ENCODE results near the gene FBXO17. TPM values are rescaled to one million over a fixed set of nuclear protein-coding genes. Genes with fewer than 3 reads are reported as not detected.
A peak's percentile ranks its signal among the peaks of the same experiment; 100 is the strongest.
"Not testable (repeated sequence)": the region's sequence is repeated elsewhere in the genome, so short reads cannot be mapped to it uniquely, and the experiment has no call there.

The FBXO17 gene
- total and polyA plus RNA-seq, 2 donors (not counting 1 experiment from before 2014, with no cell fraction given) = not detected

- Mint-ChIP-seq H3K27me3 (peaks cover 18% of the 10 kb centered on the region), H3K27ac (no peak overlapping the region), H3K4me3 (no peak overlapping the region), H3K4me1 (no peaks in the 10 kb centered on the region), H3K9me3 (ENCODE audit: insufficient read depth) (peaks cover 3% of the 10 kb centered on the region)
- DNase-seq = no peak
- Histone ChIP-seq H3K4me3 (ENCODE audit: control extremely low read depth in 1 of 5, extremely low read depth in 1 of 5, insufficient read depth in 1 of 5, low read depth in 2 of 5, low read length in 4 of 5) (no peak overlapping the region), H3K4me1 (ENCODE audit: control insufficient read depth in 2 of 2, insufficient read depth in 2 of 2, low read length in 2 of 2) (no peaks in the 10 kb centered on the region), H3K27me3 (replicated peaks in 1 of 4; ENCODE audit: control extremely low read depth in 1 of 4, control insufficient read depth in 3 of 4, insufficient read depth in 4 of 4, low read length in 3 of 4) (peaks cover 0 to 9% (median 1%) of the 10 kb centered on the region in 4 experiments), H3K27ac (ENCODE audit: low read length in 2 of 2) (no peak overlapping the region), H3K36me3 (replicated peaks in 1 of 2; ENCODE audit: control extremely low read depth in 1 of 2, control insufficient read depth in 1 of 2, extremely low read depth in 1 of 2, insufficient read depth in 2 of 2, low read length in 1 of 2) (no peaks in the 10 kb centered on the region), H3K4me2 (replicated peaks; ENCODE audit: low read depth, low read length, poor library complexity, severe bottlenecking) (no peak overlapping the region), H3K79me2 (ENCODE audit: control insufficient read depth, insufficient read depth, low read length) (no peaks in the 10 kb centered on the region), H4K20me1 (ENCODE audit: control insufficient read depth, insufficient read depth, low read length, poor library complexity, severe bottlenecking) (no peaks in the 10 kb centered on the region), H3K9me3 (ENCODE audit: control extremely low read depth in 1 of 3, control insufficient read depth in 2 of 3, insufficient read depth in 1 of 3, low read length in 2 of 3) (peaks cover 0 to 20% (median 0%) of the 10 kb centered on the region in 3 donors), H3K9ac (ENCODE audit: low read length) (no peak overlapping the region), H2AFZ (ENCODE audit: insufficient read depth, low read depth, low read length, poor library complexity, severe bottlenecking) (peak overlapping the region; percentile 10)
- intact Hi-C loops (cut with micrococcal nuclease) = no loop called here
- ChIA-PET CTCF (no interaction called here), POLR2A (no interaction called here)
- 58% methylated on average over 8 of the region's 12 CpGs for WGBS (ENCODE audit: insufficient coverage)
- no peak for ATAC-seq (ENCODE audit: low read depth)
- no peak for TF ChIP-seq EZH2 (IDR thresholded peaks at IDR 0.05; ENCODE audit: borderline replicate concordance, insufficient read depth, low read depth, low read length, poor library complexity, severe bottlenecking)
- no peak for TF ChIP-seq CTCF (IDR thresholded peaks at IDR 0.05)
Measured at GRCh38 chr19:38989066-38989605, 13.6 kb upstream of the FBXO17 start.

DNA sequence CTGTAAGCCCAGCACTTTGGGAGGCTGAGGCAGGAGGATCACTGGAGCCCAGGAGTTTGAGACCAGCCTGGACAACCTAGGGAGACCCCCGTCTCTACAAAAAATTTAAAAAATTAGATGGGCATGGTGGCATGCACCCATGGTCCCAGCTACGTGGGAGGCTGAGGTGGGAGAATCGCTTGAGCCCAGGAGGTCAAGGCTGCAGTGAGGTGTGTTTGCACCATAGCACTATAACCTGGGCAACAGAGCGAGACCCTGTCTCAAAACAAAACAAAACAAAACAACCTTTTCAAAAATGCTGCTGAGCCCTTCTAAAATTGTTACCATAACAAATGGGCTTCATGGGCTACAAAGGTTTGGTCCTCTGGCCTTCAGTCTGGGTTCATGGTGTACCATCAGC is 13.1 kb upstream of the FBXO17 start:
- H3K4me1 Mint-ChIP-seq; H3K36me3 ChIP-seq (replicated peaks in 1 of 2; ENCODE audit: control extremely low read depth in 1 of 2, control insufficient read depth in 1 of 2, extremely low read depth in 1 of 2, insufficient read depth in 2 of 2, low read length in 1 of 2); H3K4me3 Mint-ChIP-seq; H4K20me1 ChIP-seq (ENCODE audit: control insufficient read depth, insufficient read depth, low read length, poor library complexity, severe bottlenecking); H2AFZ ChIP-seq (ENCODE audit: insufficient read depth, low read depth, low read length, poor library complexity, severe bottlenecking); H3K4me3 ChIP-seq (ENCODE audit: control extremely low read depth in 1 of 5, extremely low read depth in 1 of 5, insufficient read depth in 1 of 5, low read depth in 2 of 5, low read length in 4 of 5); H3K4me1 ChIP-seq (ENCODE audit: control insufficient read depth in 2 of 2, insufficient read depth in 2 of 2, low read length in 2 of 2); DNase-seq; H3K27ac ChIP-seq (ENCODE audit: low read length in 2 of 2); H3K27me3 ChIP-seq (replicated peaks in 1 of 4; ENCODE audit: control extremely low read depth in 1 of 4, control insufficient read depth in 3 of 4, insufficient read depth in 4 of 4, low read length in 3 of 4); H3K9ac ChIP-seq (ENCODE audit: low read length); H3K27ac Mint-ChIP-seq; intact Hi-C loops (cut with micrococcal nuclease); POLR2A ChIA-PET; ATAC-seq (ENCODE audit: low read depth); H3K9me3 Mint-ChIP-seq (ENCODE audit: insufficient read depth); H3K4me2 ChIP-seq (replicated peaks; ENCODE audit: low read depth, low read length, poor library complexity, severe bottlenecking); CTCF ChIA-PET; H3K79me2 ChIP-seq (ENCODE audit: control insufficient read depth, insufficient read depth, low read length): not testable (repeated sequence)
- 94% methylated on average over 3 of the region's 4 CpGs for WGBS (ENCODE audit: insufficient coverage)
- H3K27me3 Mint-ChIP-seq = peaks cover 16% of the 10 kb centered on the region
- H3K9me3 ChIP-seq (ENCODE audit: control extremely low read depth in 1 of 3, control insufficient read depth in 2 of 3, insufficient read depth in 1 of 3, low read length in 2 of 3) = peaks cover 0 to 20% (median 0%) of the 10 kb centered on the region in 3 donors

GRCh38 chr19:38987745-38988144 is 12.2 kb upstream of the FBXO17 start:
- H3K9ac ChIP-seq (ENCODE audit: low read length); ATAC-seq (ENCODE audit: low read depth); H3K27ac ChIP-seq (ENCODE audit: low read length in 2 of 2); intact Hi-C loops (cut with micrococcal nuclease); H3K4me3 ChIP-seq (ENCODE audit: control extremely low read depth in 1 of 5, extremely low read depth in 1 of 5, insufficient read depth in 1 of 5, low read depth in 2 of 5, low read length in 4 of 5); POLR2A ChIA-PET; H4K20me1 ChIP-seq (ENCODE audit: control insufficient read depth, insufficient read depth, low read length, poor library complexity, severe bottlenecking); H3K27ac Mint-ChIP-seq; DNase-seq; H3K4me1 ChIP-seq (ENCODE audit: control insufficient read depth in 2 of 2, insufficient read depth in 2 of 2, low read length in 2 of 2); H3K27me3 ChIP-seq (replicated peaks in 1 of 4; ENCODE audit: control extremely low read depth in 1 of 4, control insufficient read depth in 3 of 4, insufficient read depth in 4 of 4, low read length in 3 of 4); H3K4me3 Mint-ChIP-seq; H3K4me2 ChIP-seq (replicated peaks; ENCODE audit: low read depth, low read length, poor library complexity, severe bottlenecking); H3K4me1 Mint-ChIP-seq; H2AFZ ChIP-seq (ENCODE audit: insufficient read depth, low read depth, low read length, poor library complexity, severe bottlenecking); H3K36me3 ChIP-seq (replicated peaks in 1 of 2; ENCODE audit: control extremely low read depth in 1 of 2, control insufficient read depth in 1 of 2, extremely low read depth in 1 of 2, insufficient read depth in 2 of 2, low read length in 1 of 2); CTCF ChIA-PET; H3K9me3 Mint-ChIP-seq (ENCODE audit: insufficient read depth); H3K27me3 Mint-ChIP-seq; H3K79me2 ChIP-seq (ENCODE audit: control insufficient read depth, insufficient read depth, low read length): not testable (repeated sequence)
- H3K9me3 ChIP-seq (ENCODE audit: control extremely low read depth in 1 of 3, control insufficient read depth in 2 of 3, insufficient read depth in 1 of 3, low read length in 2 of 3) = peaks cover 0 to 16% (median 0%) of the 10 kb centered on the region in 3 donors
- WGBS (ENCODE audit: insufficient coverage) = 96% methylated on average over 4 of the region's 6 CpGs

All from B cell (primary cell).